ENCODE measurements around the gene FBXO44.

- no peak for TF ChIP-seq CEBPB (IDR thresholded peaks at IDR 0.05; ENCODE audit: borderline replicate concordance in 1 of 2, low read depth in 2 of 2, low read length in 2 of 2)
- TF ChIP-seq POLR2A (IDR thresholded peaks at IDR 0.05; ENCODE audit: low read depth, low read length) = no peak
- TF ChIP-seq ELK1 (IDR thresholded peaks at IDR 0.05; ENCODE audit: low read depth, low read length) = no peak
- TF ChIP-seq TAF1 (IDR thresholded peaks at IDR 0.05; ENCODE audit: borderline replicate concordance, low read depth, low read length) = no peak
- TF ChIP-seq NFIC (IDR thresholded peaks at IDR 0.05; ENCODE audit: low read depth, low read length) = no peak
- TF ChIP-seq, protein P1, sequence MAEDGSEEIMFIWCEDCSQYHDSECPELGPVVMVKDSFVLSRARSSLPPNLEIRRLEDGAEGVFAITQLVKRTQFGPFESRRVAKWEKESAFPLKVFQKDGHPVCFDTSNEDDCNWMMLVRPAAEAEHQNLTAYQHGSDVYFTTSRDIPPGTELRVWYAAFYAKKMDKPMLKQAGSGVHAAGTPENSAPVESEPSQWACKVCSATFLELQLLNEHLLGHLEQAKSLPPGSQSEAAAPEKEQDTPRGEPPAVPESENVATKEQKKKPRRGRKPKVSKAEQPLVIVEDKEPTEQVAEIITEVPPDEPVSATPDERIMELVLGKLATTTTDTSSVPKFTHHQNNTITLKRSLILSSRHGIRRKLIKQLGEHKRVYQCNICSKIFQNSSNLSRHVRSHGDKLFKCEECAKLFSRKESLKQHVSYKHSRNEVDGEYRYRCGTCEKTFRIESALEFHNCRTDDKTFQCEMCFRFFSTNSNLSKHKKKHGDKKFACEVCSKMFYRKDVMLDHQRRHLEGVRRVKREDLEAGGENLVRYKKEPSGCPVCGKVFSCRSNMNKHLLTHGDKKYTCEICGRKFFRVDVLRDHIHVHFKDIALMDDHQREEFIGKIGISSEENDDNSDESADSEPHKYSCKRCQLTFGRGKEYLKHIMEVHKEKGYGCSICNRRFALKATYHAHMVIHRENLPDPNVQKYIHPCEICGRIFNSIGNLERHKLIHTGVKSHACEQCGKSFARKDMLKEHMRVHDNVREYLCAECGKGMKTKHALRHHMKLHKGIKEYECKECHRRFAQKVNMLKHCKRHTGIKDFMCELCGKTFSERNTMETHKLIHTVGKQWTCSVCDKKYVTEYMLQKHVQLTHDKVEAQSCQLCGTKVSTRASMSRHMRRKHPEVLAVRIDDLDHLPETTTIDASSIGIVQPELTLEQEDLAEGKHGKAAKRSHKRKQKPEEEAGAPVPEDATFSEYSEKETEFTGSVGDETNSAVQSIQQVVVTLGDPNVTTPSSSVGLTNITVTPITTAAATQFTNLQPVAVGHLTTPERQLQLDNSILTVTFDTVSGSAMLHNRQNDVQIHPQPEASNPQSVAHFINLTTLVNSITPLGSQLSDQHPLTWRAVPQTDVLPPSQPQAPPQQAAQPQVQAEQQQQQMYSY (CRISPR knock-in tag; IDR thresholded peaks at IDR 0.05) = no peak
- TF ChIP-seq EP300 (IDR thresholded peaks at IDR 0.05; ENCODE audit: borderline replicate concordance in 1 of 2, control insufficient read depth in 1 of 2, low read depth in 2 of 2, low read length in 2 of 2) = no peak
- TF ChIP-seq, protein P2, sequence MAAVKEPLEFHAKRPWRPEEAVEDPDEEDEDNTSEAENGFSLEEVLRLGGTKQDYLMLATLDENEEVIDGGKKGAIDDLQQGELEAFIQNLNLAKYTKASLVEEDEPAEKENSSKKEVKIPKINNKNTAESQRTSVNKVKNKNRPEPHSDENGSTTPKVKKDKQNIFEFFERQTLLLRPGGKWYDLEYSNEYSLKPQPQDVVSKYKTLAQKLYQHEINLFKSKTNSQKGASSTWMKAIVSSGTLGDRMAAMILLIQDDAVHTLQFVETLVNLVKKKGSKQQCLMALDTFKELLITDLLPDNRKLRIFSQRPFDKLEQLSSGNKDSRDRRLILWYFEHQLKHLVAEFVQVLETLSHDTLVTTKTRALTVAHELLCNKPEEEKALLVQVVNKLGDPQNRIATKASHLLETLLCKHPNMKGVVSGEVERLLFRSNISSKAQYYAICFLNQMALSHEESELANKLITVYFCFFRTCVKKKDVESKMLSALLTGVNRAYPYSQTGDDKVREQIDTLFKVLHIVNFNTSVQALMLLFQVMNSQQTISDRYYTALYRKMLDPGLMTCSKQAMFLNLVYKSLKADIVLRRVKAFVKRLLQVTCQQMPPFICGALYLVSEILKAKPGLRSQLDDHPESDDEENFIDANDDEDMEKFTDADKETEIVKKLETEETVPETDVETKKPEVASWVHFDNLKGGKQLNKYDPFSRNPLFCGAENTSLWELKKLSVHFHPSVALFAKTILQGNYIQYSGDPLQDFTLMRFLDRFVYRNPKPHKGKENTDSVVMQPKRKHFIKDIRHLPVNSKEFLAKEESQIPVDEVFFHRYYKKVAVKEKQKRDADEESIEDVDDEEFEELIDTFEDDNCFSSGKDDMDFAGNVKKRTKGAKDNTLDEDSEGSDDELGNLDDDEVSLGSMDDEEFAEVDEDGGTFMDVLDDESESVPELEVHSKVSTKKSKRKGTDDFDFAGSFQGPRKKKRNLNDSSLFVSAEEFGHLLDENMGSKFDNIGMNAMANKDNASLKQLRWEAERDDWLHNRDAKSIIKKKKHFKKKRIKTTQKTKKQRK (IDR thresholded peaks at IDR 0.05; ENCODE audit: low read depth, low read length) = no peak
- TF ChIP-seq ZNF24 (IDR thresholded peaks at IDR 0.05) = no peak
Observed at GRCh38 chr1:11646317-11646716, 8.4 kb upstream of the FBXO44 start.

All from GM12878 (cell line).